H9 (cell line): ENCODE results near the gene COPS8. TPM values are rescaled to one million over a fixed set of nuclear protein-coding genes. Genes with fewer than 3 reads are reported as not detected.

Experiments
- DNase-seq: peaks from one replicate; pipeline ENCODE4 v3.0.0-alpha.2; 2017
- H2AFZ ChIP-seq: one replicate; pipeline ENCODE4 v1.6.1; 2013; ENCODE audit warnings: mild to moderate bottlenecking, low read length, control low read depth, moderate library complexity
- H2AK5ac ChIP-seq: 2 replicates; pipeline ENCODE4 v1.6.1; 2013; ENCODE audit warnings: low read length, control low read depth, mixed read lengths; ENCODE audit not compliant: insufficient read length
- H2BK120ac ChIP-seq: one replicate; pipeline ENCODE4 v1.6.1; 2013; ENCODE audit warnings: low read depth, mild to moderate bottlenecking, low read length, control low read depth, inconsistent platforms; ENCODE audit not compliant: poor library complexity, severe bottlenecking
- H2BK12ac ChIP-seq: 2 replicates; pipeline ENCODE4 v1.6.1; 2013; ENCODE audit warnings: low read length, control low read depth, mixed read lengths, low read depth; ENCODE audit not compliant: insufficient read length
- H2BK15ac ChIP-seq: 2 replicates; pipeline ENCODE4 v1.6.1; 2013; ENCODE audit warnings: low read depth, low read length, control low read depth
- H2BK20ac ChIP-seq: one replicate; pipeline ENCODE4 v1.6.1; 2013; ENCODE audit warnings: low read depth, mild to moderate bottlenecking, low read length, control low read depth, inconsistent platforms; ENCODE audit not compliant: poor library complexity, severe bottlenecking
- H2BK5ac ChIP-seq: 2 replicates; pipeline ENCODE4 v1.6.1; 2013; ENCODE audit warnings: low read length, control low read depth, mixed read lengths; ENCODE audit not compliant: insufficient read length
- H3K14ac ChIP-seq: 2 replicates; pipeline ENCODE4 v1.6.1; 2013; ENCODE audit warnings: low read length, control low read depth; ENCODE audit not compliant: insufficient read depth
- H3K18ac ChIP-seq: 2 replicates; pipeline ENCODE4 v1.6.1; 2013; ENCODE audit warnings: low read depth, mild to moderate bottlenecking, mixed read lengths, low read length, control low read depth; ENCODE audit not compliant: insufficient read length
- H3K23ac ChIP-seq: 2 replicates; pipeline ENCODE4 v1.6.1; 2013; ENCODE audit warnings: low read length, control low read depth, mixed read lengths, low read depth; ENCODE audit not compliant: insufficient read length
- H3K23me2 ChIP-seq: 2 replicates; pipeline ENCODE4 v1.6.1; 2013; ENCODE audit warnings: low read depth, mild to moderate bottlenecking, mixed read lengths, low read length, control low read depth; ENCODE audit not compliant: insufficient read length, poor library complexity, severe bottlenecking
- H3K27ac ChIP-seq: 2 replicates; pipeline ENCODE4 v1.5.1; 2013; ENCODE audit warnings: low read length, control low read depth, mixed read lengths, low read depth; ENCODE audit not compliant: insufficient read length
- H3K27me3 ChIP-seq: 2 replicates; pipeline ENCODE4 v1.6.1; 2013; ENCODE audit warnings: low read length, control low read depth, inconsistent platforms; ENCODE audit not compliant: insufficient read depth
- H3K4ac ChIP-seq: 2 replicates; pipeline ENCODE4 v1.6.1; 2013; ENCODE audit warnings: low read depth, mild to moderate bottlenecking, control low read depth, inconsistent platforms, low read length, moderate library complexity
- H3K4me1 ChIP-seq: 2 replicates; pipeline ENCODE4 v1.6.1; 2013; ENCODE audit warnings: low read length, control low read depth, inconsistent platforms; ENCODE audit not compliant: insufficient read depth
- H3K4me2 ChIP-seq: 2 replicates; pipeline ENCODE4 v1.6.1; 2013; ENCODE audit warnings: low read length, control low read depth, mixed read lengths; ENCODE audit not compliant: insufficient read length, insufficient read depth
- H3K56ac ChIP-seq: 2 replicates; pipeline ENCODE4 v1.6.1; 2013; ENCODE audit warnings: low read depth, mild to moderate bottlenecking, mixed read lengths, low read length, control low read depth; ENCODE audit not compliant: insufficient read length
- H3K79me1 ChIP-seq: 2 replicates; pipeline ENCODE4 v1.6.1; 2013; ENCODE audit warnings: low read depth, mild to moderate bottlenecking, moderate library complexity, low read length, control low read depth, inconsistent platforms; ENCODE audit not compliant: insufficient read depth, poor library complexity, severe bottlenecking
- H3K79me2 ChIP-seq: 2 replicates; pipeline ENCODE4 v1.6.1; 2013; ENCODE audit warnings: low read length, control low read depth, inconsistent platforms; ENCODE audit not compliant: insufficient read depth
- H3K9ac ChIP-seq: 2 replicates; pipeline ENCODE4 v1.6.1; 2013; ENCODE audit warnings: low read length, control low read depth, mixed read lengths; ENCODE audit not compliant: insufficient read length; ENCODE audit errors: extremely low read depth
- H3K9me3 ChIP-seq: one replicate; pipeline ENCODE4 v1.6.1; 2013; ENCODE audit warnings: low read depth, low read length, inconsistent platforms; ENCODE audit not compliant: control insufficient read depth
- H3T11ph ChIP-seq: one replicate; pipeline ENCODE4 v1.6.1; 2013; ENCODE audit warnings: mild to moderate bottlenecking, low read length, control low read depth, inconsistent platforms
- H4K20me1 ChIP-seq: one replicate; pipeline ENCODE4 v1.6.1; 2013; ENCODE audit not compliant: control insufficient read depth, insufficient read length, insufficient read depth
- H4K5ac ChIP-seq: 2 replicates; pipeline ENCODE4 v1.6.1; 2013; ENCODE audit warnings: low read depth, mild to moderate bottlenecking, mixed read lengths, low read length, control low read depth; ENCODE audit not compliant: insufficient read length
- H4K8ac ChIP-seq: replicated peaks from 2 replicates; pipeline ENCODE4 v1.6.1; 2013; ENCODE audit warnings: low read length, control low read depth, mixed read lengths, low read depth; ENCODE audit not compliant: insufficient read length
- H4K91ac ChIP-seq: 2 replicates; pipeline ENCODE4 v1.6.1; 2013; ENCODE audit warnings: low read depth, mild to moderate bottlenecking, moderate library complexity, mixed read lengths, low read length, control low read depth; ENCODE audit not compliant: insufficient read length
- H3K27ac Mint-ChIP-seq, 3 experiments: 2 replicates in 2 of 3; 3 replicates in 1 of 3; pipeline ENCODE4 v1.8.0; 2020 to 2021; ENCODE audit warnings: mixed read lengths in 3 of 3, mild to moderate bottlenecking in 1 of 3, moderate library complexity in 1 of 3
- H3K27me3 Mint-ChIP-seq: 2 replicates; pipeline ENCODE4 v1.8.0; 2021; ENCODE audit warnings: low read depth, mild to moderate bottlenecking, moderate library complexity, mixed read lengths
- H3K36me3 Mint-ChIP-seq, 3 experiments: 2 replicates in 2 of 3; 3 replicates in 1 of 3; pipeline ENCODE4 v1.8.0; 2020 to 2021; ENCODE audit warnings: low read depth in 3 of 3, mixed read lengths in 3 of 3; ENCODE audit not compliant: insufficient read depth in 1 of 3
- H3K4me1 Mint-ChIP-seq, 2 experiments: 2 replicates each; pipeline ENCODE4 v1.8.0; 2020; ENCODE audit warnings: mixed read lengths in 2 of 2
- H3K4me3 Mint-ChIP-seq, 2 experiments: 2 replicates in 1 of 2; 3 replicates in 1 of 2; pipeline ENCODE4 v1.8.0; 2020 to 2021; ENCODE audit warnings: mild to moderate bottlenecking in 2 of 2, mixed read lengths in 2 of 2, moderate library complexity in 1 of 2
- H3K9me3 Mint-ChIP-seq, 2 experiments: 2 replicates in 1 of 2; 3 replicates in 1 of 2; pipeline ENCODE4 v1.8.0; 2020; ENCODE audit warnings: mild to moderate bottlenecking in 2 of 2, mixed read lengths in 2 of 2, moderate library complexity in 1 of 2
- CTCF ChIP-seq: fragments of 200-600 bp; sonication (generic); conservative IDR thresholded peaks from 3 replicates; pipeline ENCODE4 v1.8.0; 2021; ENCODE audit warnings: antibody characterized with exemption, mild to moderate bottlenecking
- WGBS: extraction: QIAGEN DNeasy Blood & Tissue Kit; methylation state at CpG from one replicate; pipeline ENCODE4 v1.1.7; 2013; ENCODE audit warnings: missing lambda C conversion rate, low lambda C conversion rate, mixed read lengths; ENCODE audit not compliant: insufficient read length; ENCODE audit errors: extremely low coverage; 5-methylcytosine and 5-hydroxymethylcytosine counted together
- total RNA-seq: library from RNA; stranded (reverse); gene quantifications from 2 replicates; pipeline ENCODE4 v1.2.1, GENCODE V29; 2021

COPS8 gene
- total RNA-seq, 1 experiment from 2014 or later, result 65.2 TPM

- Histone ChIP-seq H3K18ac (no peak overlapping the region), H3K4me1 (no peaks in the 10 kb centered on the region), H3K23me2 (no peaks in the 10 kb centered on the region), H3K56ac (no peak overlapping the region), H4K20me1 (no peaks in the 10 kb centered on the region), H3K79me2 (no peaks in the 10 kb centered on the region), H3K4ac (no peak overlapping the region), H3K9me3 (no peaks in the 10 kb centered on the region), H4K91ac (no peak overlapping the region), H2AFZ (no peak overlapping the region), H3K23ac (no peak overlapping the region), H3T11ph (no peak overlapping the region), H3K27me3 (no peaks in the 10 kb centered on the region), H3K27ac (no peak overlapping the region), H3K79me1 (no peaks in the 10 kb centered on the region), H3K9ac (no peak overlapping the region), H2BK5ac (no peak overlapping the region), H2BK12ac (no peak overlapping the region), H3K14ac (no peak overlapping the region), H2BK20ac (no peak overlapping the region), H4K8ac (no peak overlapping the region), H2AK5ac (no peak overlapping the region), H4K5ac (no peak overlapping the region), H2BK120ac (no peak overlapping the region), H2BK15ac (no peak overlapping the region), H3K4me2 (no peak overlapping the region)
- peak; percentile 36 for DNase-seq
- Mint-ChIP-seq H3K27me3 (no peaks in the 10 kb centered on the region), H3K27ac (no peak overlapping the region), H3K36me3 (no peaks in the 10 kb centered on the region), H3K4me3 (no peak overlapping the region), H3K9me3 (no peaks in the 10 kb centered on the region; a peak in 3 of 5 replicates), H3K4me1 (no peaks in the 10 kb centered on the region)
- TF ChIP-seq CTCF, result no peak
- no CpG with 5 or more reads among the region's 4 CpGs for WGBS
These were observed 48.9 kb downstream of the COPS8 start for GRCh38 chr2:237134321-237135230.
